PC-3 (cell line): ENCODE results near the gene CEACAM20. TPM values are rescaled to one million over a fixed set of nuclear protein-coding genes. Genes with fewer than 3 reads are reported as not detected.

Experiments
- ATAC-seq: fragments of 200-7000 bp; cut with Tn5 transposase; 2 replicates; pipeline ENCODE4 v1.9.1; 2020; ENCODE audit warnings: mild to moderate bottlenecking, moderate library complexity
- BruUV-seq: library from RNA; stranded (reverse); fragments of 400-500 nt; replicated peaks from 2 replicates; lab custom pipeline; 2021; lab: Mats Ljungman, UMichigan
- CTCF ChIA-PET: fragments of 300-600 bp; sonication (Branson Sonifier 250); formaldehyde crosslinking; loops from one replicate; lab custom pipeline; 2022; ENCODE audit warnings: antibody characterized with exemption; lab: Charles Lee
- POLR2A ChIA-PET: fragments of 300-600 bp; sonication (Branson Sonifier 250); formaldehyde crosslinking; loops from one replicate; lab custom pipeline; 2022; ENCODE audit warnings: antibody characterized with exemption; ENCODE audit not compliant: unreplicated experiment; lab: Charles Lee
- DNase-seq: peaks from one replicate; pipeline ENCODE4 v3.0.0-alpha.2; 2015
- H2AFZ ChIP-seq: fragments of 300-600 bp; sonication (generic); 2 replicates; pipeline ENCODE4 v1.6.0; 2016; ENCODE audit warnings: antibody characterized with exemption, low read length
- H3F3A ChIP-seq: fragments of 300-600 bp; sonication (generic); one replicate; pipeline ENCODE4 v1.6.0; 2017; ENCODE audit warnings: antibody characterized with exemption, low read length, control low read depth, mild to moderate bottlenecking; ENCODE audit not compliant: unreplicated experiment
- H3K27ac ChIP-seq: fragments of 300-600 bp; sonication (generic); 2 replicates; pipeline ENCODE4 v1.5.1; 2016; ENCODE audit warnings: mild to moderate bottlenecking, low read length
- H3K27me3 ChIP-seq: fragments of 300-600 bp; sonication (generic); 2 replicates; pipeline ENCODE4 v1.6.1; 2016; ENCODE audit warnings: low read length, mixed read lengths
- H3K36me3 ChIP-seq: fragments of 300-600 bp; sonication (generic); 2 replicates; pipeline ENCODE4 v1.6.1; 2016; ENCODE audit warnings: low read depth, mixed run types, low read length, mixed read lengths
- H3K4me1 ChIP-seq: fragments of 300-600 bp; sonication (generic); 2 replicates; pipeline ENCODE4 v1.5.1; 2016; ENCODE audit warnings: low read length; ENCODE audit not compliant: insufficient read depth
- H3K4me2 ChIP-seq: fragments of 300-600 bp; sonication (generic); 2 replicates; pipeline ENCODE4 v1.6.0; 2016; ENCODE audit warnings: low read length
- H3K4me3 ChIP-seq: fragments of 300-600 bp; sonication (generic); 2 replicates; pipeline ENCODE4 v1.5.1; 2016; ENCODE audit warnings: mild to moderate bottlenecking, low read length, mixed read lengths
- H3K79me2 ChIP-seq: fragments of 300-600 bp; sonication (generic); 2 replicates; pipeline ENCODE4 v1.6.1; 2017; ENCODE audit warnings: low read length, mixed read lengths
- H3K9ac ChIP-seq: fragments of 300-600 bp; sonication (generic); 2 replicates; pipeline ENCODE4 v1.6.0; 2016; ENCODE audit warnings: mild to moderate bottlenecking, low read length
- H3K9me2 ChIP-seq: fragments of 300-600 bp; sonication (generic); replicated peaks from 2 replicates; pipeline ENCODE4 v1.6.1; 2016; ENCODE audit warnings: mixed run types, low read length, mixed read lengths
- H3K9me3 ChIP-seq: fragments of 300-600 bp; sonication (generic); 2 replicates; pipeline ENCODE4 v1.6.1; 2016; ENCODE audit warnings: low read length, mixed read lengths
- H4K20me1 ChIP-seq: fragments of 300-600 bp; sonication (generic); 2 replicates; pipeline ENCODE4 v1.6.1; 2016; ENCODE audit warnings: low read length, mixed read lengths
- CTCF ChIP-seq: fragments of 300-600 bp; sonication (generic); conservative IDR thresholded peaks from 2 replicates; pipeline ENCODE4 v1.5.1; 2017; ENCODE audit warnings: antibody characterized with exemption, low read depth, mild to moderate bottlenecking, low read length
- EZH2 ChIP-seq: fragments of 300-600 bp; sonication (generic); IDR thresholded peaks from one replicate; pipeline ENCODE4 v1.6.1; 2017; ENCODE audit warnings: antibody characterized with exemption, mild to moderate bottlenecking, low read length; ENCODE audit not compliant: unreplicated experiment
- EZH2phosphoT487 ChIP-seq: fragments of 300-600 bp; sonication (generic); IDR thresholded peaks from 2 replicates; pipeline ENCODE4 v1.6.1; 2018; ENCODE audit warnings: mild to moderate bottlenecking, antibody characterized with exemption, low read length, borderline replicate concordance
- intact Hi-C: fragments of 100-400 bp; cut with micrococcal nuclease; formaldehyde crosslinking; loops from 2 replicates; pipeline ENCODE4 v1.9.0; 2023
- total RNA-seq: library from RNA; depleted of rRNA; stranded (reverse); fragments of >200 nt; gene quantifications from 2 replicates; pipeline ENCODE4 v1.2.3, GENCODE V29; 2014

CEACAM20 gene
- total RNA-seq, 1 experiment from 2014 or later: not detected

- POLR2A ChIA-PET: no interaction called here
These were observed 25.3 kb upstream of the CEACAM20 start for GRCh38 chr19:44554641-44555246.

DNA sequence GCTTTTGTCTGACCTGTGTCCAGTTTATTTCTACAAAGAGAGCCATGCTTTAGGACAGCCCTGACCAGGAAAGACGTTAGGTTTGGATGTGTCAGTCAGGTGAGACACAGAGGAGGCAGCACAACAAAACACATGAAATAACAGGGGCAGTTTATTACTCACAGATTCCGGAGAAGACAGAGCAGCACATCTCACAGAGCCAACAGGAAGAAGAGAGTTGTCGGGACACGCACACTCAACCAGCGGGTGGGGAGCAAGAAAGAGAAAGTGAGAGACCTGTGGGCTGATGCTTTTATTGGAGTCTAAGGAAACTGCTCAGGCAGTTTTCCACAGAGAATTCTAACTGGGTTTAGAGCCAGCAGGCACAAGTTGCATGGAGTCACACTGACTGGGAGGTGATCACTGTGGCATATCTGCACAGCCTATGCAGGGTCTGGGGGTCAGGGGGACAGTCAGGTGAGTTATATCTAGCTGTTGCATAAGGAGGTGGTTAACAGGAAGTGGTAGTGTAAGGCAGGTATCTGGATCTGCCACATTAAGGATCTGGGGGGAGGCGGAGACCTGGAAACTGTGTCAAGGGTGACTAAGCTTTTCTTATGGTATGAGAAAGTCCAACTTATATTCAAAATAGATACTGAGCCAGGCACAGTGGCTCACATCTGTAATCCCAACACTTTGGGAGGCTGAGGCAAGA lies 24.1 kb upstream of the CEACAM20 start:
- Histone ChIP-seq H3K9ac (no peak overlapping the region), H3K4me3 (no peak overlapping the region), H3K27me3 (no peaks in the 10 kb centered on the region), H3K4me1 (no peaks in the 10 kb centered on the region), H3K9me3 (no peaks in the 10 kb centered on the region), H3K27ac (no peak overlapping the region), H2AFZ (no peak overlapping the region), H3K4me2 (no peak overlapping the region), H4K20me1 (no peaks in the 10 kb centered on the region), H3F3A (no peaks in the 10 kb centered on the region), H3K36me3 (no peaks in the 10 kb centered on the region), H3K79me2 (no peaks in the 10 kb centered on the region), H3K9me2 (no peaks in the 10 kb centered on the region)
- ChIA-PET CTCF (no interaction called here), POLR2A (no interaction called here)
- TF ChIP-seq CTCF (no peak), EZH2 (no peak)
- DNase-seq (no peak), ATAC-seq (no peak)
- no TSS peak for BruUV-seq
- intact Hi-C loops: no loop called here

More at GRCh38 chr19:44554641-44555246, 25.3 kb upstream of the CEACAM20 start:
- H4K20me1 ChIP-seq: no peaks in the 10 kb centered on the region
- no peak overlapping the region for H3K9ac ChIP-seq
- no peaks in the 10 kb centered on the region for H3F3A ChIP-seq
- no peaks in the 10 kb centered on the region for H3K27me3 ChIP-seq
- no peak for TF ChIP-seq EZH2
- TF ChIP-seq CTCF: no peak
- ATAC-seq (no peak), DNase-seq (no peak)
- H3K4me1 ChIP-seq: no peaks in the 10 kb centered on the region
- no peaks in the 10 kb centered on the region for H3K9me2 ChIP-seq
- no peak overlapping the region for H3K27ac ChIP-seq
- no peaks in the 10 kb centered on the region for H3K9me3 ChIP-seq
- CTCF ChIA-PET: no interaction called here
- no peaks in the 10 kb centered on the region for H3K79me2 ChIP-seq
- no peak overlapping the region for H3K4me2 ChIP-seq
- H3K36me3 ChIP-seq: no peaks in the 10 kb centered on the region
- intact Hi-C loops: no loop called here
- H3K4me3 ChIP-seq: no peak overlapping the region
- no peak overlapping the region for H2AFZ ChIP-seq
- BruUV-seq: no TSS peak

GRCh38 chr19:44552324-44552723 lies 22.8 kb upstream of the CEACAM20 start:
- ChIA-PET POLR2A (no interaction called here), CTCF (no interaction called here)
- H2AFZ ChIP-seq: no peak overlapping the region
- no peak overlapping the region for H3K4me3 ChIP-seq
- no peaks in the 10 kb centered on the region for H4K20me1 ChIP-seq
- no peaks in the 10 kb centered on the region for H3F3A ChIP-seq
- no peak for TF ChIP-seq EZH2
- TF ChIP-seq EZH2phosphoT487: no peak
- peak; percentile 66 for TF ChIP-seq CTCF
- ATAC-seq: no peak; the same call in 1 of the 2 replicates
- no peaks in the 10 kb centered on the region for H3K27me3 ChIP-seq
- no peaks in the 10 kb centered on the region for H3K9me2 ChIP-seq
- no peak overlapping the region for H3K27ac ChIP-seq
- no peaks in the 10 kb centered on the region for H3K9me3 ChIP-seq
- peak; percentile 60 for DNase-seq
- H3K4me2 ChIP-seq: no peak overlapping the region
- H3K79me2 ChIP-seq: no peaks in the 10 kb centered on the region
- no TSS peak for BruUV-seq
- no peaks in the 10 kb centered on the region for H3K36me3 ChIP-seq
- intact Hi-C loops: no loop called here
- H3K9ac ChIP-seq: no peak overlapping the region
- H3K4me1 ChIP-seq: no peaks in the 10 kb centered on the region
